Activated CD4-positive, alpha-beta T cell treated with anti-CD3 and anti-CD28 coated beads, Interleukin-2, amount 50 U/mL, for 16 hours (primary cell): Measurements from ENCODE around the gene CELF4.

ENCODE experiments used
- DNase-seq: peaks from one replicate; pipeline ENCODE4 v3.0.0-alpha.2; 2020

Gene CELF4

GRCh38 chr18:37249171-37249886, 316.3 kb downstream of the CELF4 start:
- DNase-seq: no peak

DNA sequence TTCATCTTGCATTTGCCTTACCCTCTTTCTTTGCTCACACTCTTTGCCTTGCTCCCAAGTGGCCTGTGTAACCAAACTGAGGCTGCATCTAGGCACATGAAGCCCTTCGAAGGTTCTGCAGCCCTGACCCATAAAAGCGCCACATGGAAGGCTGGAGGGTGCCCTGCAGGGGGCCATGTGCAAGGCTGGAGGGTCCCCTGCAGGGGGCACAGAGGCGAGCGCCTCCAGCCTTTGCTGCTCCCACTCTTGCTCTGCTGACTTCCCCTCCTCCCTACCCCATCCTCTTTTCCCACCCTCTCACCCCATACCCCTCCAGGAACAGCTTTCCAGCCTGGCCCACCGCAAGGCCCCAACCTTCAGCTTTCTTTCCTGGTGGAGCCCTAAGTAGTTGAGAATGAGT, 317.3 kb downstream of the CELF4 start:
- DNase-seq: no peak

DNA sequence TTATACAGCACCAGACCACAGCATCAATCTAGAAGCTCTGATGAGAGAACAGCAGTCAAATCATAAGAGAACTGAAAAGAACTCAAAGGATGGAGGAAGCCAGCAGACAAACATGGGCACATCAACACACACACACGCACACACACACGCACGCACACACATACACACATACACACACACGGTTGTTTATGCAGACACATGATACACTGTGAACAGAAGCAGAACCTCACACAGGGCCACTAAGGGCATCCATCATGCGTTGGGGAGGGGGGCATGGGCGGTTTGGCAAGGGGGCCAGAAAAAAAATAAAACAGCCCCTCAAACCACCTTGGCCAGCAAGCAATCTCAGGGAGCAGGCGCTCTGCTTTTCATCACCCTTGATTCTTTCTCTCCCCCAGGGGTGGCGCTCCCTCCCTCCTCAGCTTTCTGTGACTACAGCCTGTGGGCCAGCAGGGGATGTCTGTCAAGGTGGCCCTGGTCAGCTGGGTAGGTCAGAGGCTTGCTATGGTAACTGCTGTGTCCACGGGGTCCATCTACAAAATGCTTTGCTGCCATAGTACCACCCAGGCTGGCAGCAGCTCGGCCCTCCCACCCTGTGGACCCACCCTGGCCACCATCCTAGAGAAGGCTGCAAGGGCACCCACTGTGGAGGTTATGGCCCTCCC, 318.0 kb downstream of the CELF4 start:
- no peak for DNase-seq

GRCh38 chr18:37246779-37247340, 318.7 kb downstream of the CELF4 start:
- DNase-seq: no peak

DNA sequence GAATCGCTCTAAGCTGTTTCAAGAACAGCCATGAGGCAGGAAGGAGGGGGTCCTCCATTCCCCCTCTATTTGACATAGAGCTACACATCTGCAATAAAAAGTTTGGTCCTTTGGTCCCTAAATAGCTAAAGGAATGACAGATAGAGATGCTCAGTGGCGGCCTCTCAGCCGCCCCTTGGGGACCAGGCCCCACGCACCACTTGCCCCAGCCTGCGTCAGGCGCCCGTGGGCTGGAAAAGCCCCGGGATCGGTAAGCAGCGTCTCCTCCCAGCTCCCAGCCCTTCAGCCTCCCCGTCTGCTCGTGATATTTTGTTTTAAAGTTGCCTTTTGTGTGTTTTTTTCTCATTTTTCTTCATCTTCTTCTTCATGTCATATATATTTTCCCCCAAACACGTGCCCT, 321.0 kb downstream of the CELF4 start:
- DNase-seq: no peak

- DNase-seq: no peak
Observed at GRCh38 chr18:37243741-37244140, 321.9 kb downstream of the CELF4 start.

GRCh38 chr18:37242826-37243560, 322.6 kb downstream of the CELF4 start:
- no peak for DNase-seq

- no peak for DNase-seq
Observed at GRCh38 chr18:37242091-37242490, 323.5 kb downstream of the CELF4 start.

DNA sequence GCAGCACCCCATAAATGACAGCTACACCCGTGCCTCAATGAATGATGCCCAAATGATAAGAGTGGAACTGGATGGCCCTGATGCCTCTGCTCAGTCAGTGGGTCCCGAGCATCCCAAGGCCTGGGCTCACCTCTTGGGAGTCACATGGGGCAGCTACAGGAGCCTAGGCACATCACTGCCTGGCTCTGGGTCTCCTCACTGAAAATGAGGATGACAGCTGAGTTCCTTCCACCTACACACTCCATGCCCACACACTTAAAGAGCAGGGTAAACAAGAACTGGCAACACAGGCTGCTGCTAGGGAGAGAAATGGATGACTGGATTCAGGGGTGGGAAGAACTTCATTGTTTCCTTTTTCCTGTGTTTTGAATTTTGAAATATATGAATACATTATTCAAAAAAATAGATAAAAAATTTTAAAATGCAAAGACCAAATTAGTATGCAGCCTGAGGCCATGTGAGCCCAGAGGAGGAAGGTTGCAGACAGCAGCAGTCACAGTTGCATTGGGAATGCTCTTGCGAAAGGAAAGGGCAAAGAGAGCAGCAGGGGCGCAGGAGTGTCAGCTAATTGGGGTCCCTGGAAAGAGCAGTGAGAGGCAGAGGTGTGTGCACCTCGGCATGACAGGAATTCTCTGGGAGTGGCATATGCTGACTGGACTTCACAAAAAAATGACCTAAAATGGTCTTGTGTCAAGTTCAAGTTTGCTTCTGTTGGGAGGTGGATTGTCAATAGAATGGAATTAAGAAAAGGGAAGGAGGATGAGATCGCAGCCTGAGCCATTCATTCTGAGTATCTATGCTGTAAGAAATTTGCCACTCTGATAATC, 327.1 kb downstream of the CELF4 start:
- DNase-seq: no peak

GRCh38 chr18:37235583-37235982, 330.0 kb downstream of the CELF4 start:
- DNase-seq: no peak

DNA sequence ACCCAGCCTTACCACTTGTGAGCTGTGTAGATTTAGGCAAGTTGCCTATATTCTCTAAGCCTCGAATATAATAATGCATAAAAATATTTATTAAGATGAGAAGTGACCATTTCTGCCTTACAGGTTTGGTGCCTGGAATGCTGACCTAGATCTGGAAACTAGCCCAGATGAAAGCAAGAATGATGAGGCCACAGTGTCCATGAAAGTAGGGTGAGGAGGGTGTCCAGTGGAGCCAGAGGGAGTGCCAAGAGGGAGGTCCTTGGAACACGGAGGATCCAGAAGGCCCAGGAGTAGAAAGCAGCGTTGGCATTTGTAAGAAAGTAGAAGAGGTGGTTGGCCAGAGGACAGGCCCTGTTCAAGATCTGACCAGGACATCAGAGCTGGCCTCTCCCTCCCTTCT, 334.3 kb downstream of the CELF4 start:
- no peak for DNase-seq

DNA sequence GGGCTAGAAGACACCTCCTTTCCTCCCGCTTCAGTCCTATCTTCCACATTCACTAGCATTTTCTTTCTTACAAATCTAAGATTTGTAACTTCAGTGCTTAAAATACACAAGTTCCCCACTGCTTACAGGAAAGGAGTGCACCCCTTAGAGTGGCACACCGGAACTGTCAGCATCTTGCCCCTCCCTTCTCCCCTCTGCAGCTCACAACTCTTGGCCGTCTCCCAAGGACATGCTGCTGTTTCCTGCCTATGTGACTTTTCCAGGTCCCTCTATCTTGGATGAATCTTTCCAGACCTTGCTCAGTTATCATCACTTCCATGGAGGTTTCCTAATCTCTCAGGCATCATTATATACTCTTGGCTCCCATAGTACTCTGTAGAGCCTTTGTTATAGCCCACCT, 334.8 kb downstream of the CELF4 start:
- no peak for DNase-seq

DNA sequence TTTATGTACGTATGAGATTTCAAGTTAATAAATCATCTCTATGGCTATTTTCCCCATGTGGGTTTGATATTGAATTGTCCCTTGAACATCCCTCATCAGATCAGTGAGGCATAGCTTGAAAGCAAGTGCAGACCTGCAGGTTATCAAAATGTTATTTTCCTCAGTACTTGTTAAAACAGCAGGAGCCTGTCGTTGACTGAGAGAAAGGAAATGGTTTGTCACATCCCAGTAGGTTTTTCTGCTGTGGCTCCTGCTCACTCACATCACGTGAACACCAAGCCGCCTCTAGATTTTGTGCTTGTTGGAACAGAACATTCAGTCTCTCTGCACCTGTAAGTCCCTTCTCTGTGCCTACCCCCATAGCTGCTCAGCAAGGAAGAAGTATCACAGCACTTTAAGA, 340.3 kb downstream of the CELF4 start:
- DNase-seq: no peak

GRCh38 chr18:37222999-37223378, 342.6 kb downstream of the CELF4 start:
- no peak for DNase-seq

DNA sequence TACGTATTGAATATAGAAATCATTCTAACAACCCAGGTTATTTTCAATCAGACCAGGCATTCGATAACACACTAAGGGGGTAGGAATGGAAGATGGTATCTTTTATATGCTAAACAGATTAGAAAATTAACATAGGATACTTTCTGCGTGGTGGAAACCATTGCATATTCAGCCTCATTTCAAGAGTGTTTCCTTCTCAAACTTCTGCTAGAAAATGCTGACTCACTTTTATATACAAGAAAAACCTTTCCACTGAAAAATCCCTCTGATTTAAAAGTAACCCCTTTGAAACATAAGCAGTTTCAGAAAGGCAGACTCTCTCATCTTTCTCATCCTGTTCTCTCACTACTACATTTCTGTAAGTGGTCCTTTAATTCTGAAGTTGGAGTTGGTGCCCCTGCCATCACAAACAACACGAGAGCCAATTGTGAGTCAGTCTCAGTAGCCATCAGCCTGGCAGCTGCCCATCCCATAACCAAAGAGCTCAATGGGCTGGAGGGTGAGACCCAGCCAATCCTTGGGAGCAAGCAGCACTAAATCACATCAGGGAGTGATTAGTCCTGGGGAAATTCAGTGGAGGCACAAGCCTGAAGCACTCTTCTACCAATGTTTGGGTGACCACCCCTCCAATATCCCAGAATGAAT, 343.1 kb downstream of the CELF4 start:
- no peak for DNase-seq

DNA sequence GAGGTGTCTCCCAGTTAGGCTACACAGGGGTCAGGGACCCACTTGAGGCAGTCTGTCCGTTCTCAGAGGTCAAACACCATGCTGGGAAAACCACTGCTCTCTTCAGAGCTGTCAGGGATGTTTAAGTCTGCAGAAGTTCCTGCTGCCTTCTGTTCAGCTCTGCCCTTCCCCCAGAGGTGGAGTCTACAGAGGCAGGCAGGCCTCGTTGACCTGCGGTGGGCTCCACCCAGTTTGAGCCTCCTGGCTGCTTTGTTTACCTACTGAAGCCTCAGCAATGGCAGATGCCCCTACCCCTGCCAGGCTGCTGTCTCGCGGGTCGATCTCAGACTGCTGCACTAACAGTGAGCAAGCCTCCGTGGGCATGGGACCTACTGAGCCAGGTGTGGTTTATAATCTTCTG, 346.3 kb downstream of the CELF4 start:
- DNase-seq: no peak

DNA sequence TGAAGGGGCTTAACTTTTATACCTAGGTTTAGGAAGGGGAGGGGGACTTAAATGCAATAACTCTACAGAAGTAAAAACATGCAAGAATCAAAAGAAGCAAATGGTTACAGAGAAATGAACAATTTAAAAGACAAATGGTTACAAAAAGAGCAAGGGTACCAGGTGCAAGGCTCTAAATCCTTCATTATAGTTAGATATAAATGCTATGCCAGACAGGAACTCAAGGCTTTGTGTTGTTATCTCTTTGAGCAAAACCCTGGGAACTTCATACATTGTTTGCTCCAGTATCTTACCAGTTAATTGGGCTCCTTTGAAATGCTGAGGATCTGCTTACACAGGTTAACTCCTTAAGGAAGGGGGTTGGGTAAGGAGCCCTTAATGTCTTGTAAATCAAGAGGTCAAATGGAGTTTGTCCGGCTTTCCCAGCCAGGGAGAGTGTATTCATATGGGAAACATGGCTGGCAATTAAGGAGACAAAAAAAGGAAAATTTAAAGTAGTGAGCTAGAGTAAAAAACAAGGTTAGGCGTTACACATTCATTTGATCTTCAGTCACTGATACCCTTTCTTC, 347.5 kb downstream of the CELF4 start:
- no peak for DNase-seq

DNA sequence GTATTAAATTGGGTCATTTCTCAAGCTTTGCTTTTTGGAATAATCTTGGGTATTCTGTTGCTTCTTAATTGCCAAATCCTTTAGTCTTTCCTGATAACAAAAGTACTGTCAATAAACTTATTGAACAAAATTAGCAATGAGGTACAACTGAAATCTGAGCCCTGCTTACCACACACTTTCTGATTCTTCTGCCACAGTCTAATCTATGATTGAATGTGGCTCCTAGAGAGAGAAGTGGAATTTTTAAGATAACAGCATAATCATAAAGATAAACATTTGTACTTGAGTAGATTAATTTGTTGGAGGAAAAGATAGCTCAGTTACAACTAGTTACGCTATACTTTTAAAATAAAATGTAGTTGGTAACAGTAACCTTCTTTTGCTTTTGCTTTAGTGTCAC, 354.8 kb downstream of the CELF4 start:
- DNase-seq: no peak

- no peak for DNase-seq
Observed at GRCh38 chr18:37207343-37207742, 358.3 kb downstream of the CELF4 start.

GRCh38 chr18:37199741-37200140, 365.9 kb downstream of the CELF4 start:
- DNase-seq: no peak
